HCT116 (cell line): Measurements from ENCODE around the gene HOXB8.

ENCODE experiments used
- EZH2 ChIP-seq: fragments of 200-600 bp; sonication (generic); IDR thresholded peaks from 2 replicates; pipeline ENCODE4 v1.6.1; 2017; ENCODE audit warnings: antibody characterized with exemption, mixed run types
- EZH2phosphoT487 ChIP-seq: fragments of 200-600 bp; IDR thresholded peaks from 2 replicates; pipeline ENCODE4 v1.6.1; 2018; ENCODE audit warnings: antibody characterized with exemption, borderline replicate concordance
- FOSL1 ChIP-seq: IDR thresholded peaks from 2 replicates; pipeline ENCODE4 v1.6.1; 2012; ENCODE audit warnings: low read depth
- POLR2A ChIP-seq: IDR thresholded peaks from 2 replicates; pipeline ENCODE4 v1.7.0; 2011; ENCODE audit warnings: borderline replicate concordance; ENCODE audit not compliant: insufficient read depth, insufficient read length; ENCODE audit errors: extremely low read depth
- POLR2AphosphoS5 ChIP-seq: IDR thresholded peaks from 2 replicates; pipeline ENCODE4 v1.6.1; 2011; ENCODE audit warnings: mild to moderate bottlenecking, low read depth, low read length, moderate library complexity
- SP1 ChIP-seq: IDR thresholded peaks from 2 replicates; pipeline ENCODE4 v1.6.1; 2012; ENCODE audit warnings: low read depth
- YY1 ChIP-seq: IDR thresholded peaks from 2 replicates; pipeline ENCODE4 v1.6.1; 2011; ENCODE audit warnings: low read length, low read depth, moderate library complexity, mild to moderate bottlenecking; ENCODE audit not compliant: insufficient replicate concordance; ENCODE audit errors: extremely low read depth
- TF ChIP-seq, protein P1 (sequence below), 3 experiments: fragments of 200-600 bp in 1 of 3; sonication (generic) in 1 of 3; IDR thresholded peaks in 2 of 3; conservative IDR thresholded peaks in 1 of 3; 2 replicates each; pipeline ENCODE4 v1.5.1; 2012 to 2017; ENCODE audit warnings: low read depth in 2 of 3, low read length in 2 of 3, antibody characterized with exemption in 1 of 3, borderline replicate concordance in 1 of 3, control low read depth in 1 of 3, mild to moderate bottlenecking in 1 of 3, mixed read lengths in 1 of 3, mixed run types in 1 of 3, moderate library complexity in 1 of 3; ENCODE audit not compliant: insufficient read depth in 1 of 3
- TF ChIP-seq, protein P2 (sequence below): IDR thresholded peaks from 2 replicates; pipeline ENCODE4 v1.6.1; 2012

DNA sequence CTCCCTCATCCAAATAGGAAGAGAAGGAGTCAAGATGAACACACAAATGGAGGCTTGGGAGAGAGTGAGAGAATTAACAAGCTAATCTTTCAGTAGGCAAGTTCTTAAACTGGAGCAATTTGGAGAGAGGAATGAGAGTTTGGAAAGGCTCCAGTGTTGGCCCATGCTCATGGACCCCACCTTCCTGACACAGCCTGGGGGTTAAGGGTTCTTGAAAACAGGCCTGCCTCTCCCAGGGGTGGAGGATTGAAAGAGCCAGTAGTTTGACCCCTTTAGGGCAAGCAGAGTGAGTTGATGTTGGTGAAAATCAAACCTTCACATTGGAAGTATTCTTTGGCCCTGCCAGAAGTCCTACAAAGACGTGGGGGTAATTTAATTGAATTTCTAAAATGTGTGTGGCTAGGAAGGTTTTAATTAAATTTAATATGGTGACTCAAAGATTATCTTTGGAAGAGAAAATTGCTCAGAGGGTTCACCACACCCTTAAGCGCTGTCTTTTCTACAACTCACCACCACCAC, 30.8 kb downstream of the HOXB8 start:
- TF ChIP-seq, protein P1, sequence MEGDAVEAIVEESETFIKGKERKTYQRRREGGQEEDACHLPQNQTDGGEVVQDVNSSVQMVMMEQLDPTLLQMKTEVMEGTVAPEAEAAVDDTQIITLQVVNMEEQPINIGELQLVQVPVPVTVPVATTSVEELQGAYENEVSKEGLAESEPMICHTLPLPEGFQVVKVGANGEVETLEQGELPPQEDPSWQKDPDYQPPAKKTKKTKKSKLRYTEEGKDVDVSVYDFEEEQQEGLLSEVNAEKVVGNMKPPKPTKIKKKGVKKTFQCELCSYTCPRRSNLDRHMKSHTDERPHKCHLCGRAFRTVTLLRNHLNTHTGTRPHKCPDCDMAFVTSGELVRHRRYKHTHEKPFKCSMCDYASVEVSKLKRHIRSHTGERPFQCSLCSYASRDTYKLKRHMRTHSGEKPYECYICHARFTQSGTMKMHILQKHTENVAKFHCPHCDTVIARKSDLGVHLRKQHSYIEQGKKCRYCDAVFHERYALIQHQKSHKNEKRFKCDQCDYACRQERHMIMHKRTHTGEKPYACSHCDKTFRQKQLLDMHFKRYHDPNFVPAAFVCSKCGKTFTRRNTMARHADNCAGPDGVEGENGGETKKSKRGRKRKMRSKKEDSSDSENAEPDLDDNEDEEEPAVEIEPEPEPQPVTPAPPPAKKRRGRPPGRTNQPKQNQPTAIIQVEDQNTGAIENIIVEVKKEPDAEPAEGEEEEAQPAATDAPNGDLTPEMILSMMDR (IDR thresholded peaks at IDR 0.05 in 2 of 3, conservative IDR thresholded peaks at IDR 0.05 in 1 of 3; ENCODE audit: borderline replicate concordance in 1 of 3, insufficient read depth in 1 of 3, low read depth in 2 of 3, low read length in 2 of 3): no peak
- TF ChIP-seq SP1 (no peak), EZH2 (no peak), EZH2phosphoT487 (no peak), POLR2AphosphoS5 (no peak), POLR2A (no peak), FOSL1 (no peak), YY1 (no peak)
- TF ChIP-seq, protein P2, sequence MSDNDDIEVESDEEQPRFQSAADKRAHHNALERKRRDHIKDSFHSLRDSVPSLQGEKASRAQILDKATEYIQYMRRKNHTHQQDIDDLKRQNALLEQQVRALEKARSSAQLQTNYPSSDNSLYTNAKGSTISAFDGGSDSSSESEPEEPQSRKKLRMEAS: no peak
